ENCODE measurements around the gene A2ML1. TPM values are rescaled to one million over a fixed set of nuclear protein-coding genes. Genes with fewer than 3 reads are reported as not detected.
"Not testable (repeated sequence)": the region's sequence is repeated elsewhere in the genome, so short reads cannot be mapped to it uniquely, and the experiment has no call there.

The A2ML1 gene
- polyA plus RNA-seq, 3 donors: not detected

DNA sequence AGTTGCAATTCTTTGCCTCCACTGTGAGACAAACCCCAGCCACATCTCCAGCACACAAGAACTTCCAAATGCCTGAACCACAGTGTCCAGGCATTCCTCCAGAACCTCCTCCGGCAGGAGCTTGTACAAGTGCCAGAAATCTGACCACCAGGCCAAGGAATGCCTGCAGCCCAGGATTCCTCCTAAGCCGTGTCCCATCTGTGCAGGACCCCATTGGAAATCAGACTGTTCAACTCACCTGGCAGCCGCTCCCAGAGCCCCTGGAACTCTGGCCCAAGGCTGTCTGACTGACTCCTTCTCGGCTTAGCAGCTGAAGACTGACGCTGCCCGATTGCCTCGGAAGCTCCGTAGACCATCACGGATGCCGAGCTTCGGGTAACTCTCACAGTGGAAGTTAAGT, 15.3 kb upstream of the A2ML1 start:
- H3K4me3 Mint-ChIP-seq; H3K9me3 Mint-ChIP-seq; H2AFZ ChIP-seq (ENCODE audit: insufficient read depth, low read depth, low read length, poor library complexity, severe bottlenecking); H3K79me2 ChIP-seq (ENCODE audit: insufficient read depth, low read length); intact Hi-C loops (cut with micrococcal nuclease); H3K27ac ChIP-seq (ENCODE audit: low read depth in 1 of 2, low read length in 2 of 2); H3K4me1 ChIP-seq (ENCODE audit: control insufficient read depth in 1 of 2, insufficient read depth in 2 of 2, low read length in 2 of 2); H3K4me2 ChIP-seq (replicated peaks; ENCODE audit: extremely low read depth, low read length, poor library complexity, severe bottlenecking); H3K27me3 ChIP-seq (ENCODE audit: control insufficient read depth in 2 of 2, insufficient read depth in 2 of 2, low read length in 2 of 2); DNase-seq; H3K9me3 ChIP-seq (replicated peaks in 1 of 2; ENCODE audit: control insufficient read depth in 1 of 2, insufficient read depth in 1 of 2, low read length in 2 of 2); H3K4me1 Mint-ChIP-seq; H3K9ac ChIP-seq (ENCODE audit: insufficient read depth, low read length, poor library complexity, severe bottlenecking); H3K36me3 ChIP-seq (replicated peaks in 1 of 2; ENCODE audit: control insufficient read depth in 1 of 2, insufficient read depth in 2 of 2, low read length in 2 of 2); H3K27me3 Mint-ChIP-seq (ENCODE audit: low read depth in 3 of 3); H3K36me3 Mint-ChIP-seq; H3K4me3 ChIP-seq (replicated peaks in 1 of 3; ENCODE audit: low read depth in 2 of 3, low read length in 3 of 3); H4K20me1 ChIP-seq (ENCODE audit: insufficient read depth, low read length): not testable (repeated sequence)
- peak overlapping the region in 2 of 7 donors; percentile 8 to 57 for H3K27ac Mint-ChIP-seq
- WGBS (ENCODE audit: insufficient coverage): over 99% methylated on average over 10 of the region's 11 CpGs

DNA sequence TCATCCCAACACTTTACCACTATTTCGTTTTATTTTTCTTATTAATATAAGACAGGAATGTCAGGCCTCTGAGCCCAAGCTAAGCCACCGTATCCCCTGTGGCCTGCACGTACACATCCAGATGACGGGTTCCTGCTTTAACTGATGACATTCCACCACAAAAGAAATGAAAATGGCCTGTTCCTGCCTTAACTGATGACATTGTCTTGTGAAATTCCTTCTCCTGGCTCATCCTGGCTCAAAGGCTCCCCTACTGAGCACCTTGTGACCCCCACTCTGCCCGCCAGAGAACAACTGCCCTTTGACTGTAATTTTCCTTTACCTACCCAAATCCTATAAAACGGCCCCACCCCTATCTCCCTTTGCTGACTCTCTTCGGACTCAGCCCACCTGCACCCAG, 12.3 kb upstream of the A2ML1 start:
- H3K9ac ChIP-seq (ENCODE audit: insufficient read depth, low read length, poor library complexity, severe bottlenecking); H3K36me3 Mint-ChIP-seq; H3K27ac ChIP-seq (ENCODE audit: low read depth in 1 of 2, low read length in 2 of 2); H3K4me3 Mint-ChIP-seq; H3K4me1 ChIP-seq (ENCODE audit: control insufficient read depth in 1 of 2, insufficient read depth in 2 of 2, low read length in 2 of 2); H3K9me3 Mint-ChIP-seq; H2AFZ ChIP-seq (ENCODE audit: insufficient read depth, low read depth, low read length, poor library complexity, severe bottlenecking); H4K20me1 ChIP-seq (ENCODE audit: insufficient read depth, low read length); DNase-seq; H3K27me3 Mint-ChIP-seq (ENCODE audit: low read depth in 3 of 3); intact Hi-C loops (cut with micrococcal nuclease); H3K27ac Mint-ChIP-seq; H3K4me3 ChIP-seq (replicated peaks in 1 of 3; ENCODE audit: low read depth in 2 of 3, low read length in 3 of 3); H3K79me2 ChIP-seq (ENCODE audit: insufficient read depth, low read length); H3K27me3 ChIP-seq (ENCODE audit: control insufficient read depth in 2 of 2, insufficient read depth in 2 of 2, low read length in 2 of 2); H3K4me2 ChIP-seq (replicated peaks; ENCODE audit: extremely low read depth, low read length, poor library complexity, severe bottlenecking); H3K9me3 ChIP-seq (replicated peaks in 1 of 2; ENCODE audit: control insufficient read depth in 1 of 2, insufficient read depth in 1 of 2, low read length in 2 of 2); H3K36me3 ChIP-seq (replicated peaks in 1 of 2; ENCODE audit: control insufficient read depth in 1 of 2, insufficient read depth in 2 of 2, low read length in 2 of 2): not testable (repeated sequence)
- 94% methylated on average over 6 of the region's 7 CpGs for WGBS (ENCODE audit: insufficient coverage)
- peaks cover 11% of the 10 kb centered on the region for H3K4me1 Mint-ChIP-seq

DNA sequence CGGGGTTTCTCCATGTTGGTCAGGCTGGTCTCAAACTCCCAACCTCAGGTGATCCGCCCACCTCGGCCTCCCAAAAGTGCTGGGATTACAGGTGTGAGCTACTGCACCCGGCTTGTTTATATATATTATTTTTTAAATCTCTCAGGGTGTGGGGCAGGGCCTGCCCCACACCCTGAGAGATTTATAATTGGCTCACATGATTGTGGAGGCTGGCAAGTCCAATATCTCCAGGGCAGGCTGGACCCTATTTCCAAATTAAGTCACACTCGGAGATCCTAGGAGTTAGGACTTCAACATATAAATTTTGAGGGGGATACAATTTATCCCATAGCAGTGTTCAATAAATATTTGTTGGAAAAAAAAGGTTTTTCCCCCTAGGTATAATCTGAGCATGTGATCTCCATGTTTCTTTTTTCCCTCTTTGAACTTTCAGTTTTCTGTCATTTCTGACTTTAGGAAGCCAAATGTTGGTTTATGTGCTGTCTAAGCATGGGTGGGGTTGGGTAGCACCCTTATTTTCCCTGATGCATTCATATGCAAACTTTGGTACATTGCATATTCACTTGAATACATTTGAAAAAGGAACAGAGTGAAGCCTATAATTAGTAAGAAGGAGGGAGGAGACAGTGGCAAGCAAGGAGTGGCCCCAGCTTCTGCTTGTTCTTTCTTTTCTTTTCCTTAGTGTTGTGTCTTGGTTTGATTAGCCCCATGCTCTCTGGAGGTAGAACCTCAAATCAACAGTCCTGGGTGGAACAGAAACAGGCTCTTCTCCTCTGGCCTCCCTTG, 8.7 kb upstream of the A2ML1 start:
- no peak overlapping the region for H3K27ac ChIP-seq (ENCODE audit: low read depth in 1 of 2, low read length in 2 of 2)
- peaks cover 16% of the 10 kb centered on the region for H3K4me1 Mint-ChIP-seq
- H3K27me3 Mint-ChIP-seq (ENCODE audit: low read depth in 3 of 3): peaks cover 0 to 5% (median 0%) of the 10 kb centered on the region in 3 donors
- no peak overlapping the region for H3K4me3 Mint-ChIP-seq
- no CpG with 5 or more reads among the region's 5 CpGs for WGBS (ENCODE audit: insufficient coverage)
- no peak overlapping the region for H3K4me3 ChIP-seq (replicated peaks in 1 of 3; ENCODE audit: low read depth in 2 of 3, low read length in 3 of 3)
- peak overlapping the region; percentile 48 for H2AFZ ChIP-seq (ENCODE audit: insufficient read depth, low read depth, low read length, poor library complexity, severe bottlenecking)
- intact Hi-C loops (cut with micrococcal nuclease): no loop called here
- no peaks in the 10 kb centered on the region for H3K9me3 ChIP-seq (replicated peaks in 1 of 2; ENCODE audit: control insufficient read depth in 1 of 2, insufficient read depth in 1 of 2, low read length in 2 of 2)
- H3K79me2 ChIP-seq (ENCODE audit: insufficient read depth, low read length): no peaks in the 10 kb centered on the region
- TF ChIP-seq, protein P1, sequence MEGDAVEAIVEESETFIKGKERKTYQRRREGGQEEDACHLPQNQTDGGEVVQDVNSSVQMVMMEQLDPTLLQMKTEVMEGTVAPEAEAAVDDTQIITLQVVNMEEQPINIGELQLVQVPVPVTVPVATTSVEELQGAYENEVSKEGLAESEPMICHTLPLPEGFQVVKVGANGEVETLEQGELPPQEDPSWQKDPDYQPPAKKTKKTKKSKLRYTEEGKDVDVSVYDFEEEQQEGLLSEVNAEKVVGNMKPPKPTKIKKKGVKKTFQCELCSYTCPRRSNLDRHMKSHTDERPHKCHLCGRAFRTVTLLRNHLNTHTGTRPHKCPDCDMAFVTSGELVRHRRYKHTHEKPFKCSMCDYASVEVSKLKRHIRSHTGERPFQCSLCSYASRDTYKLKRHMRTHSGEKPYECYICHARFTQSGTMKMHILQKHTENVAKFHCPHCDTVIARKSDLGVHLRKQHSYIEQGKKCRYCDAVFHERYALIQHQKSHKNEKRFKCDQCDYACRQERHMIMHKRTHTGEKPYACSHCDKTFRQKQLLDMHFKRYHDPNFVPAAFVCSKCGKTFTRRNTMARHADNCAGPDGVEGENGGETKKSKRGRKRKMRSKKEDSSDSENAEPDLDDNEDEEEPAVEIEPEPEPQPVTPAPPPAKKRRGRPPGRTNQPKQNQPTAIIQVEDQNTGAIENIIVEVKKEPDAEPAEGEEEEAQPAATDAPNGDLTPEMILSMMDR (IDR thresholded peaks at IDR 0.05): no peak
- no peak overlapping the region for H3K27ac Mint-ChIP-seq
- no peaks in the 10 kb centered on the region for H3K36me3 Mint-ChIP-seq
- H4K20me1 ChIP-seq (ENCODE audit: insufficient read depth, low read length): no peaks in the 10 kb centered on the region
- peaks cover 11 to 13% of the 10 kb centered on the region in 2 donors for H3K4me1 ChIP-seq (ENCODE audit: control insufficient read depth in 1 of 2, insufficient read depth in 2 of 2, low read length in 2 of 2)
- H3K9ac ChIP-seq (ENCODE audit: insufficient read depth, low read length, poor library complexity, severe bottlenecking): no peak overlapping the region
- DNase-seq: no peak
- H3K9me3 Mint-ChIP-seq: no peaks in the 10 kb centered on the region
- H3K27me3 ChIP-seq (ENCODE audit: control insufficient read depth in 2 of 2, insufficient read depth in 2 of 2, low read length in 2 of 2): no peaks in the 10 kb centered on the region
- H3K36me3 ChIP-seq (replicated peaks in 1 of 2; ENCODE audit: control insufficient read depth in 1 of 2, insufficient read depth in 2 of 2, low read length in 2 of 2): no peaks in the 10 kb centered on the region
- H3K4me2 ChIP-seq (replicated peaks; ENCODE audit: extremely low read depth, low read length, poor library complexity, severe bottlenecking): no peak overlapping the region
